ENCODE results near the gene PCDHB14.
"Not testable (repeated sequence)": the region's sequence is repeated elsewhere in the genome, so short reads cannot be mapped to it uniquely, and the experiment has no call there.

PCDHB14 gene

DNA sequence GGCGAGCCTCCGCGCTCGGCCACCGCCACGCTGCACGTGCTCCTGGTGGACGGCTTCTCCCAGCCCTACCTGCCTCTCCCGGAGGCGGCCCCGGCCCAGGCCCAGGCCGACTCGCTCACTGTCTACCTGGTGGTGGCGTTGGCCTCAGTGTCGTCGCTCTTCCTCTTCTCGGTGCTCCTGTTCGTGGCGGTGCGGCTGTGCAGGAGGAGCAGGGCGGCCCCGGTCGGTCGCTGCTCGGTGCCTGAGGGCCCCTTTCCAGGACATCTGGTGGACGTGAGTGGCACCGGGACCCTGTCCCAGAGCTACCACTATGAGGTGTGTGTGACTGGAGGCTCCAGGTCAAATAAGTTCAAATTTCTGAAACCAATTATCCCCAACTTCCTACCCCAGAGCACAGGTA lies 12.3 kb upstream of the PCDHB14 start:
- not testable (repeated sequence) for DNase-seq

DNA sequence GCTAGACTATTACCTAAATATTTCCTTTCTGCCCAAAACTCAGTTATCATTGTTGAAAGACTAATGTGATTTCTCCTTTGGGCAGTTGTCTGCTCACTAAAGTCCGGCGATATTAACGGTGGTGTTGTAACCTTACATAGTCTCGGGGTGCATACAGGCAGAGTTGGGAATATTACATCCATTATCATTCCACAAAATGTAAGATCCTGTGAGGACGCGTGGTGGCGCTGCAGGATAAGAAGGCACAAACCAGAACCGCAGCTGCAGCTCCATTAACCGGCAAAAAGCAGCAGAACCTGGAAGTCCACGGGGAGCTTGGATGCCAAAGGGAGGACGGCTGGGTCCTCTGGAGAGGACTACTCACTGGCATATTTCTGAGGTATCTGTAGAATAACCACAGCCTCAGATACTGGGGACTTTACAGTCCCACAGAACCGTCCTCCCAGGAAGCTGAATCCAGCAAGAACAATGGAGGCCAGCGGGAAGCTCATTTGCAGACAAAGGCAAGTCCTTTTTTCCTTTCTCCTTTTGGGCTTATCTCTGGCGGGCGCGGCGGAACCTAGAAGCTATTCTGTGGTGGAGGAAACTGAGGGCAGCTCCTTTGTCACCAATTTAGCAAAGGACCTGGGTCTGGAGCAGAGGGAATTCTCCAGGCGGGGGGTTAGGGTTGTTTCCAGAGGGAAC lies 9.3 kb upstream of the PCDHB14 start, which contains the start of gene PCDHB13:
Gene PCDHB13 (plus strand): TSS at position 264 of the 684 bp plus-strand sequence. CDS start 205 bp downstream, at position 469.
- not testable (repeated sequence) for DNase-seq

DNA sequence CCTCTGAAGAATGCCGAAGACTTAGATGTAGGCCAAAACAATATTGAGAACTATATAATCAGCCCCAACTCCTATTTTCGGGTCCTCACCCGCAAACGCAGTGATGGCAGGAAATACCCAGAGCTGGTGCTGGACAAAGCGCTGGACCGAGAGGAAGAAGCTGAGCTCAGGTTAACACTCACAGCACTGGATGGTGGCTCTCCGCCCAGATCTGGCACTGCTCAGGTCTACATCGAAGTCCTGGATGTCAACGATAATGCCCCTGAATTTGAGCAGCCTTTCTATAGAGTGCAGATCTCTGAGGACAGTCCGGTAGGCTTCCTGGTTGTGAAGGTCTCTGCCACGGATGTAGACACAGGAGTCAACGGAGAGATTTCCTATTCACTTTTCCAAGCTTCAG lies 8.6 kb upstream of the PCDHB14 start:
- DNase-seq = not testable (repeated sequence)

DNA sequence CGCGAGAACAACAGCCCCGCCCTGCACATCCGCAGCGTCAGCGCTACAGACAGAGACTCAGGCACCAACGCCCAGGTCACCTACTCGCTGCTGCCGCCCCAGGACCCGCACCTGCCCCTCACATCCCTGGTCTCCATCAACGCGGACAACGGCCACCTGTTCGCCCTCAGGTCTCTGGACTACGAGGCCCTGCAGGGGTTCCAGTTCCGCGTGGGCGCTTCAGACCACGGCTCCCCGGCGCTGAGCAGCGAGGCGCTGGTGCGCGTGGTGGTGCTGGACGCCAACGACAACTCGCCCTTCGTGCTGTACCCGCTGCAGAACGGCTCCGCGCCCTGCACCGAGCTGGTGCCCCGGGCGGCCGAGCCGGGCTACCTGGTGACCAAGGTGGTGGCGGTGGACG lies 7.6 kb upstream of the PCDHB14 start:
- not testable (repeated sequence) for DNase-seq

DNA sequence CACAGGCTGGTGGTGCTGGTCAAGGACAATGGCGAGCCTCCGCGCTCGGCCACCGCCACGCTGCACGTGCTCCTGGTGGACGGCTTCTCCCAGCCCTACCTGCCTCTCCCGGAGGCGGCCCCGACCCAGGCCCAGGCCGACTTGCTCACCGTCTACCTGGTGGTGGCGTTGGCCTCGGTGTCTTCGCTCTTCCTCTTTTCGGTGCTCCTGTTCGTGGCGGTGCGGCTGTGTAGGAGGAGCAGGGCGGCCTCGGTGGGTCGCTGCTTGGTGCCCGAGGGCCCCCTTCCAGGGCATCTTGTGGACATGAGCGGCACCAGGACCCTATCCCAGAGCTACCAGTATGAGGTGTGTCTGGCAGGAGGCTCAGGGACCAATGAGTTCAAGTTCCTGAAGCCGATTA lies 7.1 kb upstream of the PCDHB14 start:
- not testable (repeated sequence) for DNase-seq

DNA sequence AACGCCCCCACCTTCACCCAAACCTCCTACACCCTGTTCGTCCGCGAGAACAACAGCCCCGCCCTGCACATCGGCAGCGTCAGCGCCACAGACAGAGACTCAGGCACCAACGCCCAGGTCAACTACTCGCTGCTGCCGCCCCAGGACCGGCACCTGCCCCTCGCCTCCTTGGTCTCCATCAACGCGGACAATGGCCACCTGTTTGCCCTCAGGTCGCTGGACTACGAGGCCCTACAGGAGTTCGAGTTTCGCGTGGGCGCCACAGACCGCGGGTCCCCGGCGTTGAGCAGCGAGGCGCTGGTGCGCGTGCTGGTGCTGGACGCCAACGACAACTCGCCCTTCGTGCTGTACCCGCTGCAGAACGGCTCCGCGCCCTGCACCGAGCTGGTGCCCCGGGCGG lies 1.7 kb downstream of the PCDHB14 start:
- DNase-seq = not testable (repeated sequence)

DNA sequence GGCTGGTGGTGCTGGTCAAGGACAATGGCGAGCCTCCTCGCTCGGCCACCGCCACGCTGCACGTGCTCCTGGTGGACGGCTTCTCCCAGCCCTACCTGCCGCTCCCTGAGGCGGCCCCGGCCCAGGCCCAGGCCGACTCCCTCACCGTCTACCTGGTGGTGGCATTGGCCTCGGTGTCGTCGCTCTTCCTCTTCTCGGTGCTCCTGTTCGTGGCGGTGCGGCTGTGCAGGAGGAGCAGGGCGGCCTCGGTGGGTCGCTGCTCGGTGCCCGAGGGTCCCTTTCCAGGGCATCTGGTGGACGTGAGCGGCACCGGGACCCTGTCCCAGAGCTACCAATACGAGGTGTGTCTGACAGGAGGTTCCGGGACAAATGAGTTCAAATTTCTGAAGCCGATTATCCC lies 2.3 kb downstream of the PCDHB14 start:
- DNase-seq = not testable (repeated sequence)

DNA sequence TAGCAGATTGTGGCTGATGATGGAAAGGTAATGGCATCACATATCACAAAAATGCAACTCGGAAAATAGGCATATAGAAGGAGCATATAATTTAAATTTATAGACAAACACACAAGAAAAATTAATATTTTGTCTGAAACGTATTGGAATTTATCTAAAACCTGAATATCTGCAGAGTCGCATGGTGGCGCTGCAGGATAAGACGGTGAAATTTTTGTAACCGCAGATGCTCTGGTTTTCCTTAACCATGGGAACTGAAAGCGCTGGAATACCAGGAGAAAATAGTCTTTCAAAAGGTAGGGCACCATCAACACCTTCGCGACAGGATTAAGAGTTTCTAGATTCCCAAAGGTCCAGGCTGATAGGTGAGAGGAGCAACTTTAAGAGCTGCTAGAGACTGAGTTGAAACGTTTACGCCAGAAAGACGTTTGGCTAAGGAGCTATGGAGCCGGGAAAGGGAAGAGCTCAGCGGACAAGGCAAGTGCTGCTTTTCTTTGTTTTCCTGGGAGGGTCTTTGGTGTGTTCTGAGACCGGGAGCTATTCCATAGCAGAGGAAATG lies 11.0 kb downstream of the PCDHB14 start:
- no peak for DNase-seq

DNA sequence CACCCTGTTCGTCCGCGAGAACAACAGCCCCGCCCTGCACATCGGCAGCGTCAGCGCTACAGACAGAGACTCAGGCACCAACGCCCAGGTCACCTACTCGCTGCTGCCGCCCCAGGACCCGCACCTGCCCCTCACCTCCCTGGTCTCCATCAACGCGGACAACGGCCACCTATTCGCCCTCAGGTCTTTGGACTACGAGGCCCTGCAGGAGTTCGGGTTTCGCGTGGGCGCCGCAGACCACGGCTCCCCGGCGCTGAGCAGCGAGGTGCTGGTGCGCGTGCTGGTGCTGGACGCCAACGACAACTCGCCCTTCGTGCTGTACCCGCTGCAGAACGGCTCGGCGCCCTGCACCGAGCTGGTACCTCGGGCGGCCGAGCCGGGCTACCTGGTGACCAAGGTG lies 12.8 kb downstream of the PCDHB14 start:
- DNase-seq = not testable (repeated sequence)

DNA sequence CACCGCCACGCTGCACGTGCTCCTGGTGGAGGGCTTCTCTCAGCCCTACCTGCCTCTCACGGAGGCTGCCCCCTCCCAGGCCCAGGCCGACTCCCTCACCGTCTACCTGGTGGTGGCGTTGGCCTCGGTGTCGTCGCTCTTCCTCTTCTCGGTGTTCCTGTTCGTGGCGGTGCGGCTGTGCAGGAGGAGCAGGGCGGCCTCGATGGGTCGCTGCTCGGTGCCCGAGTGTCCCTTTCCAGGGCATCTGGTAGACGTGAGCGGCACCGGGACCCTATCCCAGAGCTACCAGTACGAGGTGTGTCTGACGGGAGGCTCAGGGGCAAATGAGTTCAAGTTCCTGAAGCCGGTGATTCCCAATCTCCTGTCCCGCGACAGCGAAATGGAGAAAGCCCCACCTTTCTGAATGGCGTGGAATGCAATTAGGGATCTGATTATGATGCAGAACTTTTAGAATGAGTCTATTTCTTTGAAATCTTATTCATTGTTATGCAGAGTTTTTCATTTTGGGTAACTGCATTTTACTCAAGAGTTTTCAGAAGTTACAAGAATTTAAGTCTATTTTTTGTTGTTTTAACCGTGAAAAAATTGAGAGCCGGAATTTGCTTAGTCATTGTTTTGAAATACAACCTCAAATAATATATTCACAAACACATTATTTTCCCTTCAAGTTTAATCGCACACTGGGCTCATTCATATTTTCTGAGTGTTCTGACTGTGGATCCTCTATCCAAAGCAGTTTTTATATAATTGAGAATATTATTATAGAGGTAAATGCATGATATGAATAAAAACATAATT lies 13.6 kb downstream of the PCDHB14 start:
- no peak for DNase-seq

DNA sequence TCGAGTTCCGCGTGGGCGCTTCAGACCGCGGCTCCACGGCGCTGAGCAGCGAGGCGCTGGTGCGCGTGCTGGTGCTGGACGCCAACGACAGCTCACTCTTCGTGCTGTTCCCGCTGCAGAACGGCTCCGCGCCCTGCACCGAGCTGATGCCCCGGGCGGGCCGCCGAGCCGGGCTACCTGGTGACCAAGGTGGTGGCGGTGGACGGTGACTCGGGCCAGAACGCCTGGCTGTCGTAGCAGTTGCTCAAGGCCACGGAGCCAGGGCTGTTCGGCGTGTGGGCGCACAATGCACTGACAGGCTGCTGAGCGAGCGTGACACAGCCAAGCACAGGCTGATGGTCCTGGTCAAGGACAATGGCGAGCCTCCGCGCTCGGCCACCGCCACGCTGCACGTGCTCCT lies 18.4 kb downstream of the PCDHB14 start:
- no peak for DNase-seq

DNA sequence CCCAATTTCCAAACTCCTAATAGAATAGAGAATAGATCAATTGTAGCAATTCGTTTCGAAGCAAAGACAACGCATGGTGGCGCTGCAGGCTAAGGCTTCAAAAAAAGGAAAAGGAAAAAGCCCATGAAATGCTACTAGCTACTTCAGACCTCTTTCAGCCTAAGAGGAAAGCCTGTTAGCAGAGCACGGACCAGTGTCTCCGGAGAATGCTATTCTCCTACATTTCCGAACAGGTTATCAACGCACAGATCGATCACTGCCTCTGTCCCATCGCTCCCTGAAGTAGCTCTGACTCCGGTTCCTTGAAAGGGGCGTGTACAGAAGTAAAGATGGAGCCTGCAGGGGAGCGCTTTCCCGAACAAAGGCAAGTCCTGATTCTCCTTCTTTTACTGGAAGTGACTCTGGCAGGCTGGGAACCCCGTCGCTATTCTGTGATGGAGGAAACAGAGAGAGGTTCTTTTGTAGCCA lies 22.1 kb downstream of the PCDHB14 start, which contains the start of gene PCDHB15:
Gene PCDHB15 (plus strand): TSS at position 146 of the 468 bp plus-strand sequence. CDS start 184 bp downstream, at position 330.
- no peak for DNase-seq

DNA sequence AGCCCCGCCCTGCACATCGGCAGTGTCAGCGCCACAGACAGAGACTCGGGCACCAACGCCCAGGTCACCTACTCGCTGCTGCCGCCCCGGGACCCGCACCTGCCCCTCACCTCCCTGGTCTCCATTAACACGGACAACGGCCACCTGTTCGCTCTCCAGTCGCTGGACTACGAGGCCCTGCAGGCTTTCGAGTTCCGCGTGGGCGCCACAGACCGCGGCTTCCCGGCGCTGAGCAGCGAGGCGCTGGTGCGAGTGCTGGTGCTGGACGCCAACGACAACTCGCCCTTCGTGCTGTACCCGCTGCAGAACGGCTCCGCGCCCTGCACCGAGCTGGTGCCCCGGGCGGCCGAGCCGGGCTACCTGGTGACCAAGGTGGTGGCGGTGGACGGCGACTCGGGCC lies 23.8 kb downstream of the PCDHB14 start:
- not testable (repeated sequence) for DNase-seq

DNA sequence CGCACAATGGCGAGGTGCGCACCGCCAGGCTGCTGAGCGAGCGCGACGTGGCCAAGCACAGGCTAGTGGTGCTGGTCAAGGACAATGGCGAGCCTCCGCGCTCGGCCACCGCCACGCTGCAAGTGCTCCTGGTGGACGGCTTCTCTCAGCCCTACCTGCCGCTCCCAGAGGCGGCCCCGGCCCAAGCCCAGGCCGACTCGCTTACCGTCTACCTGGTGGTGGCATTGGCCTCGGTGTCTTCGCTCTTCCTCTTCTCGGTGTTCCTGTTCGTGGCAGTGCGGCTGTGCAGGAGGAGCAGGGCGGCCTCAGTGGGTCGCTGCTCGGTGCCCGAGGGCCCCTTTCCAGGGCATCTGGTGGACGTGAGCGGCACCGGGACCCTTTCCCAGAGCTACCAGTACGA lies 24.3 kb downstream of the PCDHB14 start:
- not testable (repeated sequence) for DNase-seq

DNA sequence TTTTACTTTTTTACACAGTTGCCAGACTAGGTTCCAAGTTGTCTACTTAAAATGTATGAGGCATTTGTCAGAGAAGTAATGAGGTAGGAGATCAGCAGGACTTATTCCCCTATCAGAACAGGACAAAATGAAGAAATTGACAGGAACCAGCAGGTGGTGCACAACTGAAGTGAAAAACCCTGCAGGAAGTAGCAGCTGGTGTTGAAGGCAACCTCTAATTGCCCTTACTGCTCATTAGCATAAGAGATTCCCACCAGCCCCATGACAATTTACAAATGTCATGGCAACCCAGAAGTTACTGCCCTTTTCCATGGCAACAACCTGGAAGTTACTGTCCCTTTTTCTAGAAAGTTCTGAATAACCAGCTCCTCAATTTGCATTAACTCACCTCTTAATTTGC lies 27.4 kb downstream of the PCDHB14 start:
- DNase-seq = no peak

DNA sequence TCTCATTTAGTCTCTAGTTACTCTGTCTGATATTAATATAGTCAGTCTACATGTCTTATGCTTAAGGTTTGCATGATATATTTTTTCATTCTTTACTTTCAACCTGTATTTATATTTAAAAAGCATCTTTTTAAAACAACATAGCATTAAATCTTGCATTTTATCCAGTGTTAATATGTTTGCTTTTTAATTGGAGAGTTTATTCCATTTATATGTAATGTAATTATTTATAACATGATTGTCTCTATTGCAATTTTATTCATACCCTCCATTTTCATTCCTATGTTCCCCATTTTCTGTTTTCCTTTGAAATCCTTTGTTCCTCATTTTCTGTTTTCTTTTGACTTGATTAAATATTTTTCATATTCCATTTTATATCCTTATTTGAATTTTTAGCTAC lies 35.3 kb downstream of the PCDHB14 start:
- DNase-seq = no peak

DNA sequence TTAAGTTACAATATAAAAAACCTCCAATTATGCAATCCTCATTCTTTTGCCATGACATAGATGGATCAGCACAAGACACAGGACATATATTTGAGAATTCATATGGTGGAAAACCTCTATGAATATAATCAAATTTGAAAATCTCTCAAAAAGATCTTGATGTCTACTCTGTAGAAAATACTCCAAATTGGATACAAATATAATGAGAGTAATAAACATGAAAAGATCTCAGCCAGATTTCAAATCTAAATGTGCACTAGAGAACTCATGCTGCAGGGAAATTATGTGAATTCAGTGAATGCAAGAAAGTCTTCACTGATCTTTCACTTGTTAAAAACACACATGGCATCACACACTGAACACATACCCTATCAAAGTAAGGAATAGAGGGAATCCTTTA lies 35.8 kb downstream of the PCDHB14 start:
- DNase-seq = no peak

DNA sequence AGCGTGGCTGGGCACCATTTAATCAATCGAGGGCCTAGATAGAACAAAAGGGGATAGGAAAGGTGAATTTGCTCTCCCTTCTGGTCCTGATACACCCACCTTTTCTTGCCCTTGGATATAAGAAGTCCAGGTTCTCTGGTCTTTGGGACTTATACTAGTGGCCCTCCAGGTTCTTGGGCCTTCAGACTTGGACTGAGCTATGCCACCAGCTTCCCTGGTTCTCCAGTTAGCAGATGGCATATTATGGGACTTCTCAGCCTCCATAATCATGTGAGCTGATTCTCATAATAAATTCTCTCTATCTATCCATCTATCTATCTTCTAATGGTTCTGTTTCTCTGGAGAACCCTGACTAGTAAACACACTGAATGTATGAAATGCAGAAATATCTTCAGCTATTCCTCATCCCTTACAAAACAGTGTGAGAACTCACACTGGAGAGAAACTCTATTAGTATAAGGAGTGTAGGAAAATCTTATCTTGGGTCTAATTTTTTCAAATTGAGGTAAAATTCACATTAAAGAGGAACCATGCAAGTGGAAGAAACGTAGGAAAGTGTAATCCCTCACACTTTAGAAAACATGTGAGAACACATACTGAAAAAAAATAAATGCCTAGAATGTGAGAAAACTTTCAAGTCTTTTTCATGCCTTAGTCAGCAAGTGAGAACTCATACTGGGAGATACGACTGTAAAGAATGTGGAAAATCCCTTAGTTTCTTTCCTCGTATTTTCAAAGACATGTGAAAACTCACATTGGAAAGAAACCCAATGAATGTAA lies 37.5 kb downstream of the PCDHB14 start:
- no peak for DNase-seq

DNA sequence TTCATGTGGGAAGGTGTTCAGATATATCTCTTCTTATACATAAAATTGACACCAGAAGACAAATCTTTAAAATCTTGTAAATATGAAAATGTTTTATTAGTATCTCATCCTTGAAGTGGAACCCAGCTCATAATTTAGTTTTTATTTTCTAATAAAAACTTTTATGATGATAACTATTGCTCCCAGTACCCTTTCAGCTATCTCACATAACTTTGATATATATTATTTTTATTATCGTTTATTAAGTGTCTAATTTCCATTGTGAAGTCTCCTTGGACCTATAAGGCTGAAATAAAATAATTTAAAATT lies 38.0 kb downstream of the PCDHB14 start:
- DNase-seq = no peak

DNA sequence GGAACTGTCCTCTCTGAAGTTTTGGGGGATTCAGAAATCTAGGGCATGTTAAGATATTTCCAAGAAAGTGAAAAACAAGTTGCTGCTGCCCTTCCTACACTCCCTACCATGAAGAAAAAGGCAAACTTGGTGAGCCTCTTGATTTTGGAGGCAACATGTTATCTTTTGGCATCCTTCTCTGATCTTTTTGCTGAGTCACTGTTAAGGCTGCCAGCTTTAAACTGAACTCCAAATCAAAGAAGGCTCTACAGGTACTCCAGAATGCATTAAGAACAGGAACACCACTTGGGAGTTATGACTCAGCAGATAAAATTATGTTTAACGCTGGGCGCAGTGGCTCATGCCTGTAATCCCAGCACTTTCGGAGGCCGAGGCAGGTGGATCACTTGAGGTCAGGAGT lies 46.1 kb downstream of the PCDHB14 start:
- no peak for DNase-seq

DNA sequence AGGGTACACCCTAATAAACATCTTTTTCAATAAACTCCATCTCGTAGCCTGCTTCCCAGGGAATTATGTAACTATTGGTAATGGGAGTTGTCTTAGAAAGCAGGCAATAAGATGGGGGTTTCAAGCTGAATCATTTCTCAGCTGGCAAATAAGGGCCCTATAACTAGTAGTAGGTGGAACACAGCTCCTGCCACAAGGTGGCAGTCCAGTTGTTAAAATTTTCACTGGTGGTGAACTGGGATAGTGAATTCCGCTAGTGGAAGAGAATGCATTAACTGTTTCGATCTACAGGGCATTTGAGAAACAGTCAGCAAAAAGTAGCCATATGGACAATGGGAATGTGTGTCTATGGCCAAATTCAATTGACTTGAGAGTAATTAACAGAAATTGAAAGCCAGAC lies 49.8 kb downstream of the PCDHB14 start:
- no peak for DNase-seq
